Cardiac fibroblast (primary cell): Measurements from ENCODE around the gene MX2.
A peak's percentile ranks its signal among the peaks of the same experiment; 100 is the strongest.

ENCODE experiments used
- DNase-seq, 2 donors: peaks; one replicate each; pipeline versions ENCODE4 v3.0.0 to v3.0.0-alpha.2; 2010; ENCODE audit warnings: low read depth in 2 of 2
- H3K4me3 ChIP-seq, 2 donors: replicated peaks in 1 of 2; 1 replicate in 1 of 2; 2 replicates in 1 of 2; pipeline ENCODE4 v1.5.1; 2011; ENCODE audit warnings: low read depth in 2 of 2, low read length in 2 of 2, mild to moderate bottlenecking in 2 of 2, moderate library complexity in 1 of 2
- CTCF ChIP-seq: IDR thresholded peaks from one replicate; pipeline ENCODE4 v1.5.1; 2011; ENCODE audit warnings: low read depth, mild to moderate bottlenecking, low read length, inconsistent platforms

Gene MX2

GRCh38 chr21:41360072-41360821 is 1.6 kb upstream of the MX2 start:
- peak; percentile 42 to 69 for DNase-seq
- H3K4me3 ChIP-seq, result no peak overlapping the region
- no peak for TF ChIP-seq CTCF

GRCh38 chr21:41361053-41361785 is 608 bp upstream of the MX2 start:
- no peak for TF ChIP-seq CTCF
- peak overlapping the region in 1 of 2 donors; percentile 46 for H3K4me3 ChIP-seq
- DNase-seq, result no peak

- H3K4me3 ChIP-seq, result peak overlapping the region in 1 of 2 donors; percentile 46
- no peak for TF ChIP-seq CTCF
Measured at GRCh38 chr21:41362605-41363369, 960 bp downstream of the MX2 start.

GRCh38 chr21:41363370-41364270 is 1.8 kb downstream of the MX2 start:
- no peak for DNase-seq
- H3K4me3 ChIP-seq, result no peak overlapping the region
- no peak for TF ChIP-seq CTCF

More at GRCh38 chr21:41362605-41363369, 960 bp downstream of the MX2 start:
- DNase-seq, result no peak

DNA sequence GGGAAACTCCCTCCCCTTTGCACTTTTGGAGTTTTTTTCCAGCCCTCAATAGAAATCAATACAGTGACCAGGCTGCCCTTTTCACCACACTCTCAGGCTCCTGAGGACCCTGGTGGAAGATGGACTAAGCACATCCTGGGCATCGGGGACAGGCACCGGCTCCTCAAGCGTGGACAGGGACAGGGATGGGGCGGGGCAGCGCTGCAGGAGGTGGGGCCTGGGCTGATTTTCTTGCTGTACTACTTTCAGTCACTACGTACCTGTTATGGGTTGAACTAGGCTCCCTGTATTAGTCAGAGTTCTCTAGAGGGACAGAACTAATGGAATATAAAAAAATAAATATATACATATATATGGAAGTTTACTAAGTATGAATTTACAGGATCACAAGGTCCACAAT is 2.5 kb downstream of the MX2 start:
- no peak for TF ChIP-seq CTCF
- DNase-seq, result no peak
- H3K4me3 ChIP-seq, result no peak overlapping the region
